Measurements from ENCODE around the gene ADK.

DNA sequence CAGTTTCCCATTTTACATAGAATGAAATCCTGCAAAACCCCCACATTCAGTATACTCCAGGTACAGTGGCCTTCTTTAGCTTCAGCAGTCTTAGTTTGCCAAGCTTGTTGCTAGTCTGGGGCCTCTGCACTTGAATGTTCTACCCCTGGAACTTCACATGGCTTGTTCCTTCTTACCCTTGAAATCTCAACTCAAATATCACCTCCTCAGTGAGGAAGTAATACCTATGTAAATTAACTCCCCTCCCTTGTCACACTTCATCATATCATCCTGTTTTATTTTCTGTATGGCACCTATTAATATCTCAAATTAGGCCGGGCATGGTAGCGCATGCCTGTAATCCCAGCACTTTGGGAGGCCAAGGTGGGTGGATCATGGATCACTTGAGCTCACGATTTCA lies 511.6 kb downstream of the ADK start:
- no peak for TF ChIP-seq CTCF (conservative IDR thresholded peaks at IDR 0.05; ENCODE audit: low read depth, low read length)
- TF ChIP-seq CEBPB (IDR thresholded peaks at IDR 0.05; ENCODE audit: low read depth, low read length): no peak
- no peak for TF ChIP-seq POLR2A (IDR thresholded peaks at IDR 0.05; ENCODE audit: low read depth, low read length)
- TF ChIP-seq RCOR1 (IDR thresholded peaks at IDR 0.05; ENCODE audit: insufficient replicate concordance, low read length): no peak
- TF ChIP-seq, protein P1, sequence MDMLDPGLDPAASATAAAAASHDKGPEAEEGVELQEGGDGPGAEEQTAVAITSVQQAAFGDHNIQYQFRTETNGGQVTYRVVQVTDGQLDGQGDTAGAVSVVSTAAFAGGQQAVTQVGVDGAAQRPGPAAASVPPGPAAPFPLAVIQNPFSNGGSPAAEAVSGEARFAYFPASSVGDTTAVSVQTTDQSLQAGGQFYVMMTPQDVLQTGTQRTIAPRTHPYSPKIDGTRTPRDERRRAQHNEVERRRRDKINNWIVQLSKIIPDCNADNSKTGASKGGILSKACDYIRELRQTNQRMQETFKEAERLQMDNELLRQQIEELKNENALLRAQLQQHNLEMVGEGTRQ (IDR thresholded peaks at IDR 0.05; ENCODE audit: low read depth, low read length): no peak
- no peak for TF ChIP-seq RAD21 (IDR thresholded peaks at IDR 0.05; ENCODE audit: low read length)
- TF ChIP-seq SMC3 (IDR thresholded peaks at IDR 0.05; ENCODE audit: low read depth, low read length): no peak
- no peak for TF ChIP-seq MAFK (IDR thresholded peaks at IDR 0.05; ENCODE audit: low read depth, low read length)
- no peak for TF ChIP-seq CHD1 (IDR thresholded peaks at IDR 0.05; ENCODE audit: low read depth, low read length)

All from IMR-90 (cell line).